ENCODE data around the gene TBC1D10A.

- TF ChIP-seq CTCF (IDR thresholded peaks at IDR 0.05) (no peak), POLR2A (IDR thresholded peaks at IDR 0.05) (no peak)
Measured at GRCh38 chr22:30267382-30268302, 59.1 kb downstream of the TBC1D10A start.
